OCI-LY3 (cell line): Measurements from ENCODE around the gene CD72.

Source experiments
- CTCF ChIP-seq: fragments of 200-600, 300-600 bp; sonication (generic); IDR thresholded peaks from 2 replicates; pipeline ENCODE4 v1.5.1; 2014; ENCODE audit warnings: antibody characterized with exemption, low read length, low read depth
- EZH2phosphoT487 ChIP-seq: fragments of 200-600 bp; shearing (Covaris generic); IDR thresholded peaks from 2 replicates; pipeline ENCODE4 v1.6.1; 2018; ENCODE audit warnings: antibody characterized with exemption, mixed run types, low read depth

GRCh38 chr9:35616681-35617459, 1.3 kb downstream of the CD72 start:
- no peak for TF ChIP-seq EZH2phosphoT487
- peak; percentile 12; the same call in 1 of the 2 replicates for TF ChIP-seq CTCF
